ENCODE results near the gene TMPRSS11E.

DNA sequence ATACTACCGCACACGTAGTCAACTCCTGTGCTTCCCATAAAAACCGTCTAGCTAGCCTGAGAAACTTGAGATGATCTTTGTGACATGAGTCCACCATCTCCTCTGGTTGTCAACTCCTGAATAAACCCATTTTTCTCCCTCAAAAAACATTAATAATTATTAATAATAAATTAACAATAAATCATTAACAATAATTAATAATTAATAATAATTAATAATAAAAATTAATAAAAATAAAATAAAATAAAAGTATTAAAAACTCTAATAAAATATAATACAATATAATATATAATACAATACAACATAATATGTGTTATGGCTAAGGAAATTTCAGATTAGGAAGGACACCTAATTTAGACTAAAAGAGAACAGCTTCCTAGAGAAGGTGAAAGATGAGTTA lies 20.7 kb upstream of the TMPRSS11E start:
- TF ChIP-seq, protein P1, sequence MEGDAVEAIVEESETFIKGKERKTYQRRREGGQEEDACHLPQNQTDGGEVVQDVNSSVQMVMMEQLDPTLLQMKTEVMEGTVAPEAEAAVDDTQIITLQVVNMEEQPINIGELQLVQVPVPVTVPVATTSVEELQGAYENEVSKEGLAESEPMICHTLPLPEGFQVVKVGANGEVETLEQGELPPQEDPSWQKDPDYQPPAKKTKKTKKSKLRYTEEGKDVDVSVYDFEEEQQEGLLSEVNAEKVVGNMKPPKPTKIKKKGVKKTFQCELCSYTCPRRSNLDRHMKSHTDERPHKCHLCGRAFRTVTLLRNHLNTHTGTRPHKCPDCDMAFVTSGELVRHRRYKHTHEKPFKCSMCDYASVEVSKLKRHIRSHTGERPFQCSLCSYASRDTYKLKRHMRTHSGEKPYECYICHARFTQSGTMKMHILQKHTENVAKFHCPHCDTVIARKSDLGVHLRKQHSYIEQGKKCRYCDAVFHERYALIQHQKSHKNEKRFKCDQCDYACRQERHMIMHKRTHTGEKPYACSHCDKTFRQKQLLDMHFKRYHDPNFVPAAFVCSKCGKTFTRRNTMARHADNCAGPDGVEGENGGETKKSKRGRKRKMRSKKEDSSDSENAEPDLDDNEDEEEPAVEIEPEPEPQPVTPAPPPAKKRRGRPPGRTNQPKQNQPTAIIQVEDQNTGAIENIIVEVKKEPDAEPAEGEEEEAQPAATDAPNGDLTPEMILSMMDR (IDR thresholded peaks at IDR 0.05) = no peak
- no peak for TF ChIP-seq ZFX (IDR thresholded peaks at IDR 0.05; ENCODE audit: borderline replicate concordance)
